Esophagus muscularis mucosa (tissue), 3 donors: ENCODE results near the gene CCNT1.

ENCODE experiments used
- POLR2AphosphoS5 ChIP-seq, 2 donors: sonication (generic); formaldehyde crosslinking; IDR thresholded peaks; one replicate each; pipeline ENCODE4 v1.6.1; 2017; ENCODE audit warnings: antibody characterized with exemption in 2 of 2
- TF ChIP-seq, protein P1 (sequence below), 3 experiments: fragments of 200-600 bp in 2 of 3; fragments of 450-650 bp in 1 of 3; sonication (generic) in 2 of 3; IDR thresholded peaks; one replicate each; pipeline ENCODE4 v1.5.1; 2017 to 2019; ENCODE audit warnings: antibody characterized with exemption in 3 of 3, mild to moderate bottlenecking in 2 of 3, moderate library complexity in 1 of 3

DNA sequence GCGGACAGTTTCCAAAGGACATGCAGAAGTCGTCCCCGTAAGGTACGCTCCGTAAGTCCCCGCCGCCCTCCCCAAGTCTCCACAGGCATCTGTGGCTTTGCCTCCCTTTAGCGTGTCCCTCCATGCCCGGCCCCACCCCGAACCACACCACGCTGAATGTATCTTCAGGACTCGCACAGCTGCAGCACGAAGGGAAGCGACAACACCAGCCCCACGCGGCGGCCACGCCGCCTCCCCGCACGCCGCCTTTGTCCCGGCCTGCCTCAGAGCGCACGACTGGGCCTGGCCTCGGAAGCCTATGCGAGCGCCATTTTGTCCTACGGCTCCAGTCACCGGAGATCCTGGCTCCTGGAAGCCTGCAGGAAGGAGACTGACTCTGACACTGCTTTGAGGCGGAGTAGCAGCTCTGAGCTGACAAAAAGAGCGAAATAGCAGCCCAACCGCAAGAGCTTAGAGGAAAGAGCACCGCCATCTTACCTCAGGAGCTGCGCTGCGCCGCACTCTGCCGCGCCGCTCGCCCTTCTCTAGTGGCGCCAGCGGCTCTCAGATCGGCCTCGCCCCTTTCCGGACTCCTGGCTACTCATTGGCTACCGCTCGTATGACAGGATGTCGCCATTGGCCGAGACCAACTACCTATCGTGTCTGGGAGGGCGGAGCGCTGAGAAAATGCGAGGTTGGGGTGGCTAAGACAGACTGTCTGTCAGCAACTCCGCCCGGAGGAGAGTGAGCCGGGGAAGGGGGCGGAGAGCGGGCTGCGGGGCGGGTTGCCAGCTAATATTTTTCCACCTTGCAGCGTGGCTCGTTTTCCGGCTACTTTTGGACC is 34.6 kb downstream of the CCNT1 start, which contains the start of gene KANSL2:
- peak; percentile 99 to 100 for TF ChIP-seq POLR2AphosphoS5 (IDR thresholded peaks at IDR 0.05)
- TF ChIP-seq, protein P1, sequence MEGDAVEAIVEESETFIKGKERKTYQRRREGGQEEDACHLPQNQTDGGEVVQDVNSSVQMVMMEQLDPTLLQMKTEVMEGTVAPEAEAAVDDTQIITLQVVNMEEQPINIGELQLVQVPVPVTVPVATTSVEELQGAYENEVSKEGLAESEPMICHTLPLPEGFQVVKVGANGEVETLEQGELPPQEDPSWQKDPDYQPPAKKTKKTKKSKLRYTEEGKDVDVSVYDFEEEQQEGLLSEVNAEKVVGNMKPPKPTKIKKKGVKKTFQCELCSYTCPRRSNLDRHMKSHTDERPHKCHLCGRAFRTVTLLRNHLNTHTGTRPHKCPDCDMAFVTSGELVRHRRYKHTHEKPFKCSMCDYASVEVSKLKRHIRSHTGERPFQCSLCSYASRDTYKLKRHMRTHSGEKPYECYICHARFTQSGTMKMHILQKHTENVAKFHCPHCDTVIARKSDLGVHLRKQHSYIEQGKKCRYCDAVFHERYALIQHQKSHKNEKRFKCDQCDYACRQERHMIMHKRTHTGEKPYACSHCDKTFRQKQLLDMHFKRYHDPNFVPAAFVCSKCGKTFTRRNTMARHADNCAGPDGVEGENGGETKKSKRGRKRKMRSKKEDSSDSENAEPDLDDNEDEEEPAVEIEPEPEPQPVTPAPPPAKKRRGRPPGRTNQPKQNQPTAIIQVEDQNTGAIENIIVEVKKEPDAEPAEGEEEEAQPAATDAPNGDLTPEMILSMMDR (IDR thresholded peaks at IDR 0.05), result peak in 2 of 3 experiments; percentile 6 to 17
